Inflammatory macrophage treated with lipopolysaccharide for 1 hour (primary cell): Measurements from ENCODE around the gene MSI2.

ENCODE experiments used
- DNase-seq, 2 donors: peaks; one replicate each; pipeline ENCODE4 v3.0.0-alpha.2; 2020 to 2022

Gene MSI2

DNA sequence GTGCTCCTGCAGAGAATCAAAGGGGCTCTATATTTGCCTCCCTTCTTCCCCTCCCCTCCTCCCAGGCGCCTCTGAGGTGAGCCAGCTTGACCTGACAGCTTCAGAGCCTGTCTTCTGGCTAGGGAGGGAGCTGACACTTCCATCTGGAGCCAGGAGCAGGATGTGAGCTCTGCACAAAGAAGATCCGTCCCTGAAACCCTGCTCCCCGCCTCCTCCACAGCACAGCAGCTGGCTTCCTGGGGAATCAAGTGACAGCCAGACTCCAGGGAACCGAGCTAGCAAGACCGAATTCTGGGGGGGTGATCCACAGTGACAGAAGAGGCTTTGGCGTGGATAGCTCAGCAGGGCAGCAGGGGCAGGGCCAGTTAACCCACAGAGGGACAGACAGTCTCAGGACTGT is 451.6 kb downstream of the MSI2 start:
- no peak for DNase-seq

DNA sequence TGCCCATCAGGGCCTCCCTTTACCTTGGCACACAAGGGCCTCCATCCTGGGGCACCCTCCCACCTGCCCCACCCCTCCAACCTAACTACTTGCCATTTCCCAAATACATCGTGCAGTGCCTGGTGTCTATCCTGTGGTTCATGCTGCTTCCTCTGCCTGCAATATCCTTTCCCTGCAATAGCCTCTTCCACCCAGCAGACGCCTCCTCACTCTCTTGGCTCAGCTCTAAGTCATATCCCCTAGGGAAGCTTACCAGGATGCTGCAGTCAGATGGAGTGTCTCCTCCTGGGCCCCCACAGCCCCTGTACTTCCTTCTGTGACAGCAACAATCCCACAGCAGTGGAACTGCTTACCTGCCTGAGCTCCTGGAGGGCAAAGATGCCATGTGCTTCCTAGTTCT is 452.1 kb downstream of the MSI2 start:
- peak; percentile 7 to 24 for DNase-seq

GRCh38 chr17:57713140-57713539 is 456.8 kb downstream of the MSI2 start:
- no peak for DNase-seq

GRCh38 chr17:57714665-57715180 is 458.4 kb downstream of the MSI2 start:
- no peak for DNase-seq

GRCh38 chr17:57715981-57716380 is 459.7 kb downstream of the MSI2 start:
- DNase-seq = no peak

DNA sequence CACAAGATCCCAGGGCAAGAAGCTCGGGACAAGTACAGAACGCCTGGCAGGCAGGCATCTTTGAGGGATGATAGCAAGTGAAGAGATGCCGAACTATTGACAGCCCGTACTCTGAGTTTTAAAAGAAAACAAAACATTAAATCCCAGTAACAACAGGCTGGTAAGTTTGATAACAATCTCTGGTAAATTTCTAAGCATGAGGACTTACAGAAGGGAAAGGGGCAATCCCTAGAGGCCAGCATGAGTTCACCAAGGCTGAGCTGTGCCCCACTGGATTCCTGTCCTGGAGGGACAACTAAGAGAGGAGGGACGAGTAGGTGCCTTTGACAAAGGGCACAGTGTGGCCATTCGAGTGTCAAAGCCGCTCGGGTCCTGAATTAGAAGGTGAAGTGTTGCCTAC is 462.6 kb downstream of the MSI2 start:
- DNase-seq = no peak

- no peak for DNase-seq
These were observed 464.2 kb downstream of the MSI2 start for GRCh38 chr17:57720386-57721035.

DNA sequence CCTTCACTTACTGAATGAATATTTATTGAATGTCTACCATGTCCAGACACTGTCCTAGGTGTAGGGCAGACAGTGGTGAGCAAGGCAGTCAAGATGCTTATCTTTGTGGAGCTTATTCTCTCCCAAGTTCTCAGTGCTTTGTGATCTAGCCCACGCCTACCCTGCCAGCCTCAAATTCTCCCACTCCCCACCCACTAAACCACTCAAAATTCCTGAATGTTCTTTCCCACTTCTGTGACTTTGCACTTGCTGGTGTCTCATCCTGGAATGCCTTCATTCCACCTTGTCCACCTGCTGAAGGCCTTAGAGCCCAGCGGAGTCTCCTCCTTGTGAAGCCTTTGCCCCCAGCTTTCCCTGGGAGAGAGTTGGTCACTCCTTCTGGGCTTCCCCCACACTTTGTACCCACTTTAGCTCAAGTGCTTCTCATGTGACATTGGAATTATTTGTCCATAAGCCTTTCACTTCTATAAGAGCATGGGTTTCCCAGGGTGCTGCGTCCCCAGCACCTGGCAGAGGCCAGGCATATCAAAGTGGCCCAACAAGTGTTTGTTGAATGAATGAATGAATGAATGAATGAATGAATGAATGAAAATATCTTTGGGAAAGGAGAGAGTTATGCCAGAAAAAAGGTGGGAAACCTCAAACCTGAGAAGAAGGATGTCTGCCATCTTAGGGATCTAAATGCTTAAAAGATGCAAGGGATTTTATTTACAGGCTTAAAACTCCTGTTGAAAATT is 465.8 kb downstream of the MSI2 start:
- DNase-seq = no peak

DNA sequence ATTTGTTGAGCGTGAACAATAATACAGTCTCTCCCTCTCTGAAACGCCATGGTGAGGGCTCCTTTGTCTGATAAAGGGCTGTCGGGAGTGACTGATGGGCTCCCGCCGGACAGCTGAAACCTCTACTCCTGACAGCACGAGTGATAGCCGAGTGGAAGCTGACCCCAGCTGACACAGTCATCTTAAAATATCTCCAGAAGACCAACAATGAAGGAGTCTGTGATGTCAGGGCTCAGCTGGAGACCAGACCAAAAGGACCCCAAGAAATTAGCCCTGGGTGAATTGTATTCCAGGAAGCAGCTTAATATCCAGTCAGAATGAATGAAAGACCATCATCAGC is 466.4 kb downstream of the MSI2 start:
- DNase-seq = no peak

DNA sequence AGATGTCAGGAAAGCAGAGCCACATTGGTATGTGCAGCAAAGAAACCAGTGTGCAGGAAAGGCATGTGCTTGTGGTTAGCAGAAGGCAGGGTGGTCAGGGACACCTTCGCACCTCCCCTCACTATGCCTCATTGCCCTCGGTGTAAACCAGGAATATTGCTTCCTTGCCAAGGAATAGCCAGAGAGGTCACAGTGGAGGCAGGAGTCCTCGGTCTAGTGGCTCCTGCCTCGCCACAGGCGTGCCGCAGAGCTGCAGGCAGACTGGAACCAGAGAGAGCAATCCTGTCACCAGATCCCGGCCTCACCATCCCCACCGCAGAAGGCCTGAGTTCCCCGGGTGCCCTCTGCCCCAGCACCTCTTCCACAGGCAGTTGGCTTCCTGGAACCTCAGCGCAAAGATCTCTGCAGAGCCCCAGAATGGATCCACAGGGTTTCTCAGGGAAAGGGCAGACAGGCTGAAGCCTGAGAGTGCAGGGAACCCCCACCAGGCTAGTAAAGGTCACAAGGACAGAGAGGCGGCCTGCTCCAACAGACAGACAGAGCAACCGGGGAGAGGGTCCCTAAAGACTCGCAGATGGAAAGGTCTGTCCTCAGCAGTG is 467.2 kb downstream of the MSI2 start:
- DNase-seq = no peak

DNA sequence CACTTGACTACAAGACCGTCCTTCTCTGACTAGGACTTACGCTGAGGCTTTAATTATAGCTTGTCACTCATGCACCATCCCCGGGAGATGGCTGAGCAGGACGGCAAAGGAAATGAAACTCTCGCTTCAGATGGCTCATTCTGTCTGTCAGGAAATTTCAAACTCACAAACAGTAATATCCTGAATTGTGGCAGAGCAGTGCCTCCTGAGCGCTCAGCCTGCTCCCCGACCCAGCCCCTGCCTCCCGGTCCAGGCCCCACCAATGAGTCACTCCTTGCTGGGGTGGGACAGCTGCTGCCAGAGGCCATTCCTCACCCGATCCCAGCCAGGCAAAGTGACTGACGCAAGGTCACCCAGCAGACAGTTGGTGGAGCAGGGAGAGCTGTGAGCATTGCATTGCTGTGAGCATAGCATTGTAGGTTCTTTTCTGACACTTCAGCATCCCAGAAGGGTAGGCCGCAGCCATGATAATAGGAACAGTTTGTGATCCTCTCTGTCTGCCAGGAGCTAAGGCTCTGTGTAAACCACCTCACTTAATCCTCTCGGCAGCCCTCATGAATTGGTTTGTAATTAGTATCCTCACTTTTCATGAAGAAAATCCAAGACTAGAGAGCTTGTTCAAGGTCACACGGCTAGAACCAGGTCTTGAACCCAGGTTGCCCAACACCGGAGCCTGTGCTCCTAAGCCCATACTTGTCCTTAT is 467.9 kb downstream of the MSI2 start:
- peak in 1 of 2 donors; percentile 12 for DNase-seq

- no peak for DNase-seq
These were observed 468.4 kb downstream of the MSI2 start for GRCh38 chr17:57724729-57725125.

DNA sequence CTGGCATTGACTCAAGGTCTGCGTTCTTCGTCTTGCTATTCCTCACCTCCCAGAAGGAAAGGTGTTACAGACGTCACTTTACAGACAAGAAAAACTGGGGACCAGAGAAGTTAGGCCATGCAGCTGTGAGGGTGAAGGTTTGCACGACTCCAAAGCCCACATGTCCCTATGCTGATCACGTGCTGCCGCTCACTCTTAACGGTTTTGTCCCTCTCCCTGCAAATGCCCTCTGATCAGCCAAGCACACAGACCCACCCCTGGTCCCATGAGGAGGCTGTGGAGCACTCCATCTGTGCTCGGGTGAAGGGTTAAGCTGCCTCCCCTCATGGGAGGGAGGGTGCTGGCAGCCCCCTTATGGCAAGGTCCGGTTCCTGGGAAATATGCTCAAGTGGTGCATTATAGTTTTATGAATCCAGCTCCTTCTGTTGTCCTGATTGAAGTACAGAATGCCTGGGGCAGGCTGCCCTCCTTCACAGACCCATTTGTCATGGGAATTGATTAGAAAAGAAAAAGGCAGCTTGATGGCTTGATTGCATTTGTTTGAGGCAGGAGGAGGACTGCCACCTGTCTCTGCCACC is 470.0 kb downstream of the MSI2 start:
- no peak for DNase-seq

DNA sequence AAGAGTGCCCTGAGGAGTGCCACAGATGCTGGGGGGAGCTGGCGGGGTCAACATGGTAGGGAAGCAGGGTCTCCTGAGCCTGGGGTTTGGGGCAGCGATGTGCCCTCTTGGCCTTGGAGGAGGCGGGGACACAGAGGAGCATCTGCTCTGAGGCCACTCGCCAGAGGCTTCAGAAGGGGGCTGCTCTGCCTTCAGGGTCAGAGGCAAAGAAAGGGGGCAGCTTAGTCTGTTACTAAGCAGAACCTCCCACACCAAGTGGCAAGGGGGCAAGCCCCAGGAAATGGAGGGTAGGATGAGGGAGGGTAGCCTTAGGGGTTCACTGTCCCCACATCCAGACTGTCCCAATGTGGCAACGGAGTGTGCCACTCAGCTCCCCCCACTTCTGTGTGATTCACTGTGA is 470.5 kb downstream of the MSI2 start:
- DNase-seq = no peak

GRCh38 chr17:57727630-57728175 is 471.4 kb downstream of the MSI2 start:
- no peak for DNase-seq

GRCh38 chr17:57730026-57730701 is 473.8 kb downstream of the MSI2 start:
- no peak for DNase-seq

DNA sequence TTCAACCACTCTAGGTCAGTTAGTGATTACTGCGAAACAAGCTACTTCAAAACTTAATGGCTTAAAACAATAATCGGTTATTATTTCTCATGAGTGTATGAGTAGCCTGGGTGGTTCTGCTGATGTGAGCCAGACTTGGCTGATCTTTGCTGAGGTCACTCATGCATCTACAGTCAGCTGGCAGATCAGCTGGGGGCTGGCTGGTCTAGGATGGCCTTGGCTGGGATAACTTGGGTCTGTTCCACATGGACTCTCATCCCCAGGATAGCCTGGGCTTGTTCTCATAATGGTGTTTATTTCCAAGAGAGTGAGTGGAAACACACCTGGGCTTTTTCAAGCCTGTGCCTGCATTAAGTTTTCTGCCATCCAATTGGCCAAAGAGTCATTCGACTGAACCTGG is 475.7 kb downstream of the MSI2 start:
- DNase-seq = no peak

- DNase-seq = no peak
These were observed 476.8 kb downstream of the MSI2 start for GRCh38 chr17:57733085-57733484.
